Cardiac septum (tissue), 1 donor: Measurements from ENCODE around the gene PRLHR. TPM values are rescaled to one million over a fixed set of nuclear protein-coding genes. Genes with fewer than 3 reads are reported as not detected.

ENCODE experiments used
- DNase-seq: peaks from one replicate; pipeline ENCODE4 v3.0.0-alpha.2; 2020; ENCODE audit warnings: low spot score
- intact Hi-C: fragments of 100-400 bp; cut with DNase I; formaldehyde crosslinking; loops from one replicate; pipeline ENCODE4 v1.14.0; 2022
- total RNA-seq: library from RNA; stranded (reverse); fragmentation: NEBNext Ultra II Directional; extraction: Animal tissue kit (Norgen Biotek cat#: 25700); gene quantifications from one replicate; pipeline ENCODE4 v1.2.1, GENCODE V29; 2021
- donor health status: DM: no; HTN: no; CAD: no.

PRLHR gene
- total RNA-seq, 1 donor from 2014 or later, result not detected

GRCh38 chr10:118592675-118593330 is 2.6 kb downstream of the PRLHR start:
- no peak for DNase-seq
- intact Hi-C loops, result no loop called here

- DNase-seq, result no peak
- intact Hi-C loops, result no loop called here
Observed at GRCh38 chr10:118590334-118590733, 5.1 kb downstream of the PRLHR start.

- intact Hi-C loops, result no loop called here
- DNase-seq, result no peak
Observed at GRCh38 chr10:118587881-118588651, 7.4 kb downstream of the PRLHR start.

GRCh38 chr10:118586911-118587310 is 8.5 kb downstream of the PRLHR start:
- peak; percentile 26 for DNase-seq
- intact Hi-C loops, result no loop called here

- DNase-seq, result no peak
- intact Hi-C loops, result no loop called here
Observed at GRCh38 chr10:118585794-118586193, 9.7 kb downstream of the PRLHR start.

GRCh38 chr10:118585234-118585633 is 10.2 kb downstream of the PRLHR start:
- intact Hi-C loops, result no loop called here

GRCh38 chr10:118584181-118584954 is 11.1 kb downstream of the PRLHR start:
- intact Hi-C loops, result no loop called here
- peak; percentile 33 for DNase-seq

More at GRCh38 chr10:118585234-118585633, 10.2 kb downstream of the PRLHR start:
- peak; percentile 27 for DNase-seq

- intact Hi-C loops, result no loop called here
- DNase-seq, result no peak
Observed at GRCh38 chr10:118583611-118584010, 11.8 kb downstream of the PRLHR start.

GRCh38 chr10:118582511-118582910 is 12.9 kb downstream of the PRLHR start:
- no peak for DNase-seq
- intact Hi-C loops, result no loop called here

GRCh38 chr10:118581340-118581739 is 14.1 kb downstream of the PRLHR start:
- DNase-seq, result no peak

GRCh38 chr10:118580702-118581101 is 14.7 kb downstream of the PRLHR start:
- intact Hi-C loops, result no loop called here
- no peak for DNase-seq

More at GRCh38 chr10:118581340-118581739, 14.1 kb downstream of the PRLHR start:
- intact Hi-C loops, result no loop called here

- no peak for DNase-seq
- intact Hi-C loops, result no loop called here
Observed at GRCh38 chr10:118573512-118573911, 21.9 kb downstream of the PRLHR start.

- DNase-seq, result no peak
- intact Hi-C loops, result no loop called here
Observed at GRCh38 chr10:118572256-118573041, 23.0 kb downstream of the PRLHR start.

GRCh38 chr10:118571123-118571522 is 24.3 kb downstream of the PRLHR start:
- DNase-seq, result no peak
- intact Hi-C loops, result no loop called here

- intact Hi-C loops, result no loop called here
Observed at GRCh38 chr10:118570591-118570990, 24.9 kb downstream of the PRLHR start.

GRCh38 chr10:118569882-118570252 is 25.6 kb downstream of the PRLHR start:
- intact Hi-C loops, result loop anchor here (2.0 kb wide), 1 partner anchor 229 kb away; no protein-coding TSS in a partner anchor
- no peak for DNase-seq

More at GRCh38 chr10:118570591-118570990, 24.9 kb downstream of the PRLHR start:
- no peak for DNase-seq

- intact Hi-C loops, result loop anchor here (2.0 kb wide), 1 partner anchor 229 kb away; no protein-coding TSS in a partner anchor
- DNase-seq, result no peak
Observed at GRCh38 chr10:118569241-118569881, 26.1 kb downstream of the PRLHR start.

GRCh38 chr10:118568327-118568848 is 27.1 kb downstream of the PRLHR start:
- intact Hi-C loops, result loop anchor here (1.0 to 2.0 kb wide), 2 partner anchors 153 to 230 kb away; no protein-coding TSS in a partner anchor
- DNase-seq, result no peak
